Bronchial epithelial cell (primary cell): ENCODE results near the gene CPXM1. TPM values are rescaled to one million over a fixed set of nuclear protein-coding genes. Genes with fewer than 3 reads are reported as not detected.
"Not testable (repeated sequence)": the region's sequence is repeated elsewhere in the genome, so short reads cannot be mapped to it uniquely, and the experiment has no call there.

Experiments
- DNase-seq: peaks from one replicate; pipeline ENCODE4 v3.0.0-alpha.2; 2010; ENCODE audit warnings: low read depth
- FAIRE-seq: peaks from 2 replicates; lab custom pipeline; 2011; peaks lifted over from hg19 to GRCh38; lab: Jason Lieb, UNC
- H3K27me3 ChIP-seq: 2 replicates; pipeline ENCODE4 v1.5.1; 2011; ENCODE audit warnings: low read length; ENCODE audit not compliant: control insufficient read depth, insufficient read depth
- H3K36me3 ChIP-seq: 2 replicates; pipeline ENCODE4 v1.5.1; 2011; ENCODE audit warnings: low read length; ENCODE audit not compliant: control insufficient read depth, insufficient read depth
- H3K4me3 ChIP-seq: 2 replicates; pipeline ENCODE4 v1.5.1; 2011; ENCODE audit warnings: mild to moderate bottlenecking, low read depth, low read length, control low read depth
- total RNA-seq: library from RNA; depleted of rRNA; stranded (reverse); fragments of >200 nt; gene quantifications from 2 replicates; pipeline ENCODE4 v1.2.1, GENCODE V29; 2014
- TF ChIP-seq, protein P1 (sequence below): IDR thresholded peaks from 2 replicates; pipeline ENCODE4 v1.5.1; 2011; ENCODE audit warnings: mild to moderate bottlenecking, moderate library complexity, low read length, control low read depth, inconsistent platforms; ENCODE audit not compliant: insufficient read depth, severe bottlenecking

CPXM1 gene
- total RNA-seq, 1 donor from 2014 or later = not detected

DNA sequence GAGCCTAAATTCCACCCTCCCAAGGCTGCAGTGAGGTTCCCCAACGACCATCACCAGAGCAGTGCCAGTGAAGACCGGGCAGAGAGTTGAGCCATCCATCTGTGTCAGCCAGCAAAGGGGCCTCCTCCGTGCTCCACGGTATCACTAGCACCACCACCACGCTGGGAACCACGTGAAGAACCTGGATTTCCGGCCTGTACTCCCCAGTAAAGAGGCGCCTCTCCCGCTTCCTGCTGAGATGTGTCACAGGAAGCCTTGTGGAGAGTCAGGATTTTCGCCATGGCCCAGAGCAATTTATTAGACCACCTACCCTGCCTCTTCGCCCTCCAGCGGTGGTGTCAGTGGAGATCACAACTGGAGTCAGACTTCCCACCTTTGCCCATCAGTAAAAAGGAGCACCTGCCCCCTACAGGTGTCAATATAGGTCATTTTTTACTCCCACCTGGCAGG lies 28.8 kb downstream of the CPXM1 start:
- no peaks in the 10 kb centered on the region for H3K36me3 ChIP-seq
- DNase-seq (peak; percentile 30), FAIRE-seq (no peak)
- H3K4me3 ChIP-seq = no peak overlapping the region
- TF ChIP-seq, protein P1, sequence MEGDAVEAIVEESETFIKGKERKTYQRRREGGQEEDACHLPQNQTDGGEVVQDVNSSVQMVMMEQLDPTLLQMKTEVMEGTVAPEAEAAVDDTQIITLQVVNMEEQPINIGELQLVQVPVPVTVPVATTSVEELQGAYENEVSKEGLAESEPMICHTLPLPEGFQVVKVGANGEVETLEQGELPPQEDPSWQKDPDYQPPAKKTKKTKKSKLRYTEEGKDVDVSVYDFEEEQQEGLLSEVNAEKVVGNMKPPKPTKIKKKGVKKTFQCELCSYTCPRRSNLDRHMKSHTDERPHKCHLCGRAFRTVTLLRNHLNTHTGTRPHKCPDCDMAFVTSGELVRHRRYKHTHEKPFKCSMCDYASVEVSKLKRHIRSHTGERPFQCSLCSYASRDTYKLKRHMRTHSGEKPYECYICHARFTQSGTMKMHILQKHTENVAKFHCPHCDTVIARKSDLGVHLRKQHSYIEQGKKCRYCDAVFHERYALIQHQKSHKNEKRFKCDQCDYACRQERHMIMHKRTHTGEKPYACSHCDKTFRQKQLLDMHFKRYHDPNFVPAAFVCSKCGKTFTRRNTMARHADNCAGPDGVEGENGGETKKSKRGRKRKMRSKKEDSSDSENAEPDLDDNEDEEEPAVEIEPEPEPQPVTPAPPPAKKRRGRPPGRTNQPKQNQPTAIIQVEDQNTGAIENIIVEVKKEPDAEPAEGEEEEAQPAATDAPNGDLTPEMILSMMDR = no peak
- H3K27me3 ChIP-seq = no peaks in the 10 kb centered on the region

DNA sequence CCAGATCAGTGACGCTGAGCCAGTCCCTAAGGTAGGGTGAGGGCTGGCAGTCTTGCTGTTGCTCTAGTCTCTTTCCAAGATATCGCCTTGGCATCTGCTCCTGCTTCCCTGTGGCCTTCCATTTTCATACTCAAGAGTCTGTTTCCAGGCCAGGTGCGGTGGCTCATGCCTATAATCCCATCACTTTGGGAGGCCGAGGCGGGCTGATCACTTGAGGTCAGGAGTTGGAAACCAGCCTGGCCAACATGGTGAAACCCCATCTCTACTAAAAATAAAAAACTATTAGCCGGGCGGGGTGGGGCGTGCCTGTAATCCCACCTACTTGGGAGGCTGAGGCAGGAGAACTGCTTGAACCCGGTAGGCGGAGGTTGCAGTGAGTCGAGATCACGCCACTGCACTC lies 30.3 kb downstream of the CPXM1 start:
- not testable (repeated sequence) for H3K27me3 ChIP-seq, DNase-seq, H3K36me3 ChIP-seq, H3K4me3 ChIP-seq, FAIRE-seq

DNA sequence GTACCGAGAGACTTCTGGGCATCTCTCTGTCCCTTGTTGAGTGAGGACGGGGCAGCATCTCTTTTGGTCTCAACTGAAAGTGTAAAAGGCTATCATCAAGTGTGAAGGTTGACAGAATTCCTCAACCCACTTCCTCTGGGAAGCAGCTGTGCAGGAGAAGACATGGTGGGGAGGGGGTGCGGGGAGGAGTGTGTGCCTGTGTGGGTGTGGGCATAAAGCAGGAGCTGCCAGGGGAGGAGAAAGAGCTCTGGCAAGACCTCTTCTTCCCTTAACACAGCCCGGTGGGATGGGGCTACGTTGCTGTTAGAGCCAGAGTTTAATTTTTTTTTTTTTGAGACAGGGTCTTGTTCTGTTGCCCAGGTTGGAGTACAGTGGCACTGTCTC lies 31.8 kb downstream of the CPXM1 start:
- peaks cover 4% of the 10 kb centered on the region for H3K27me3 ChIP-seq
- no peak overlapping the region for H3K4me3 ChIP-seq
- no peaks in the 10 kb centered on the region for H3K36me3 ChIP-seq
- DNase-seq = no peak
- FAIRE-seq = peak; percentile 79
- TF ChIP-seq, protein P1 = no peak

DNA sequence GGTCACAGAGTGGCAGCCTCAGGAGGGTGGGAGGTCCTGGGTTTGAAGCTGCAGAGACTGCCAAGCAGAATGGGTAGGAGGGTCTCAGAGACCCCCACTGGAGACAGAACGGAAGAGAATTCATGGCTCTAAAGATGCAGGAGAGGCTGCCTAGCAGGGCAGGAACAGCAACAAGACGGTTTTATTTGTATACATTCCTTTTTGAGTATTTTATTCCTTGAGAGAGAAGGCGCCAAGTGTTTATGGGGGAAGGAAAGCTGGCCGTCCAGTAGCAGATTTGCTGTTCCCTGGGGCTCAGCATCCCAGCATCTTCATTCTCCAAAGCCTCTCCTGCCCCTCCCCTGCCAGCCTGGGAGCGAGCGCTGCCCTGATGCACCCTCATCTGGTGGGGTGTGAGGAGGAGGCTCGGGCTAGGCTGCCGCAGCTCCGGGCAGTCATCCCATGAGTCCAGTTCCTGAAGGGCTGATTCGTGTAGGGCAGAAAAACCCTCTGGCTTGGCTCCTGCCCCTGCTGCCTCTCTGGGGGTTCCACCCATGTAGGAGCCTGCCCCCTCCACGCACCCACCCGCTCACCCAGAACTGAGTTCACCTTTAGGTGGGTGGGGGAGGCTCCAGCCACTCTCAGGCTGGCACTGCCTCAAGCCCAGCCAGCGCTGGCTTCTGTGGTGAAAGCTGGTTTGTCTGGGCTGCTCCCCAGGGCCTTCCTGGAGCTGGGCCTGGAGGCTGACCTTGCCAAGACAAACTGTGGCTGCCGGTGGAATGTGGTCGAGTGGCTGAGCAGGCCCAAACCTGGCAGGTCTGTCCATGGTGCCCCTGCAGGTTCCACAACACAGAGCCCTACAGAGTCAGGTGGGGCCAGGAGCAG lies 32.4 kb downstream of the CPXM1 start:
- H3K27me3 ChIP-seq = peaks cover 4% of the 10 kb centered on the region
- no peaks in the 10 kb centered on the region for H3K36me3 ChIP-seq
- peak; percentile 75 for DNase-seq
- FAIRE-seq = peak; percentile 36
- TF ChIP-seq, protein P1 = no peak
- no peak overlapping the region for H3K4me3 ChIP-seq

DNA sequence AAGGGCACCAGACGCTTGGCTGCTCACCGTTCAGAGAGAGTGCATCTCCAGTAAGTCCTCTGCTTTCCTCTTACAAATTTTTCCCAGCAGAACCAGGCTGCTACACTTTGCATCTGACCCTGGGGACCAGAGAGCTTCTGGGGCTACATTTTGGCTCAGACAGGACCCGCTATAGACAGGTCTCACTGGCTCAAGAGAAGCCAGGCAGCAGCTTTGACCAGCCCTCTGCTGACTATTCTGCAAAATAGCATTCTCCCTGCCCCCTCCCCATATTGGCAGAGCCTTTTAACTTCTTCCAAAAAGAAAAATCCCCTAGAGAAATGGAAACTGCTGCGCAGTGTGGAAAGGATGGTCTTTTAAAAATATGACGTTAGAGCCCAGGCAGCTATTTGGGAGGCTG lies 37.2 kb downstream of the CPXM1 start:
- DNase-seq (no peak), FAIRE-seq (no peak)
- no peak overlapping the region for H3K4me3 ChIP-seq
- TF ChIP-seq, protein P1 = no peak
- H3K36me3 ChIP-seq = no peaks in the 10 kb centered on the region
- H3K27me3 ChIP-seq = peaks cover 6% of the 10 kb centered on the region

DNA sequence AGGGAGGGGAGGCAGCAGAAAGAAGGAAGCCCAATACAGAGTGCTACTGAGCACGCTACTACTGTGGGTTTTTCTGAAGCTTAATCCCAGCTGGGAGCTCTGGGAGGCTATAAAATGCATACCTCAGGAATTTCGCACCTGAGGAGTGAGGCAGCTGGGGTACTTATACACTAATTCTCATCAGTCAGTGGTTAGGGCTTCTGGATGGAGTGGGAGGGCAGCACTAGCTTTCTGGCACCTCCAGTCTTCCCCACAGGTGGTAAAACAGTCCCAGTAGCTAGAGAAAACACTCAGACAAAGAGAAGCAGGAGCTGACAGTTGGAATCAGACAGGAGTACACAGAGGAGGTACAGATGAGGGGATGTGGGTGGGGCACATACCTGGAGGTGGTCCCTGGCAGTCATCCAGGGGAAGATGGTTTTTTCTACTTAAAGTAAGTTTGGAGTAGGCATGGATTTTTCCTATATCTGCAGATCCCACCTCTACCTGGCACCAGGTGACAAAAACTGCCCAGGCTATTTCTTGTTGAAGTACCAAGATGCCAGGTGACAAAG lies 37.8 kb downstream of the CPXM1 start:
- no peak overlapping the region for H3K4me3 ChIP-seq
- TF ChIP-seq, protein P1 = no peak
- DNase-seq (no peak), FAIRE-seq (peak; percentile 13)
- peaks cover 6% of the 10 kb centered on the region for H3K27me3 ChIP-seq
- H3K36me3 ChIP-seq = no peaks in the 10 kb centered on the region
